MM.1S (cell line): ENCODE data around the gene NTM.

Source experiments
- DNase-seq: peaks from one replicate; pipeline ENCODE4 v3.0.0-alpha.2; 2015
- H2AFZ ChIP-seq: fragments of 300-600 bp; sonication (generic); 2 replicates; pipeline ENCODE4 v1.6.0; 2016; ENCODE audit warnings: antibody characterized with exemption, low read length
- H3F3A ChIP-seq: fragments of 300-600 bp; sonication (generic); 2 replicates; pipeline ENCODE4 v1.6.1; 2016; ENCODE audit warnings: mild to moderate bottlenecking, antibody characterized with exemption, low read length, moderate library complexity, mixed read lengths; ENCODE audit not compliant: insufficient read depth
- H3K27ac ChIP-seq: fragments of 300-600 bp; sonication (generic); 2 replicates; pipeline ENCODE4 v1.5.1; 2016; ENCODE audit warnings: mild to moderate bottlenecking, low read length
- H3K27me3 ChIP-seq: fragments of 300-600 bp; sonication (generic); replicated peaks from 2 replicates; pipeline ENCODE4 v1.6.0; 2016; ENCODE audit warnings: low read length; ENCODE audit not compliant: insufficient read depth
- H3K36me3 ChIP-seq: fragments of 300-600 bp; sonication (generic); replicated peaks from 2 replicates; pipeline ENCODE4 v1.6.1; 2016; ENCODE audit warnings: mild to moderate bottlenecking, low read length, mixed read lengths; ENCODE audit not compliant: insufficient read depth
- H3K4me1 ChIP-seq: fragments of 300-600 bp; sonication (generic); 2 replicates; pipeline ENCODE4 v1.6.1; 2016; ENCODE audit warnings: low read length, mixed read lengths
- H3K4me2 ChIP-seq: fragments of 300-600 bp; sonication (generic); 2 replicates; pipeline ENCODE4 v1.6.0; 2016; ENCODE audit warnings: low read depth, low read length
- H3K4me3 ChIP-seq: fragments of 300-600 bp; sonication (generic); 2 replicates; pipeline ENCODE4 v1.5.1; 2016; ENCODE audit warnings: low read length, mixed read lengths
- H3K79me2 ChIP-seq: fragments of 300-600 bp; sonication (generic); 2 replicates; pipeline ENCODE4 v1.6.1; 2016; ENCODE audit warnings: mixed run types, low read length, mixed read lengths
- H3K9ac ChIP-seq: fragments of 300-600 bp; sonication (generic); 2 replicates; pipeline ENCODE4 v1.6.1; 2016; ENCODE audit warnings: low read length, mixed read lengths
- H3K9me2 ChIP-seq: fragments of 300-600 bp; sonication (generic); replicated peaks from 2 replicates; pipeline ENCODE4 v1.6.1; 2016; ENCODE audit warnings: mild to moderate bottlenecking, low read length, mixed read lengths; ENCODE audit not compliant: insufficient read depth
- H3K9me3 ChIP-seq: fragments of 300-600 bp; sonication (generic); replicated peaks from 2 replicates; pipeline ENCODE4 v1.6.1; 2016; ENCODE audit warnings: mild to moderate bottlenecking, low read length, mixed read lengths; ENCODE audit not compliant: insufficient read depth
- H4K20me1 ChIP-seq: fragments of 300-600 bp; sonication (generic); 2 replicates; pipeline ENCODE4 v1.6.1; 2016; ENCODE audit warnings: mild to moderate bottlenecking, low read length, moderate library complexity, mixed read lengths; ENCODE audit not compliant: insufficient read depth
- CTCF ChIP-seq: fragments of 300-600 bp; sonication (generic); IDR thresholded peaks from 2 replicates; pipeline ENCODE4 v1.5.1; 2016; ENCODE audit warnings: antibody characterized with exemption, low read length, mixed read lengths
- EZH2 ChIP-seq: fragments of 300-600 bp; sonication (generic); optimal IDR thresholded peaks from 2 replicates; pipeline ENCODE3; 2017; ENCODE audit warnings: low read depth, mild to moderate bottlenecking, antibody characterized with exemption, low read length, mixed read lengths
- EZH2phosphoT487 ChIP-seq: fragments of 300-600 bp; sonication (generic); IDR thresholded peaks from 2 replicates; pipeline ENCODE4 v1.6.1; 2018; ENCODE audit warnings: antibody characterized with exemption, low read length

Gene NTM

GRCh38 chr11:132177106-132177505 is 806.7 kb downstream of the NTM start:
- TF ChIP-seq CTCF: no peak
- TF ChIP-seq EZH2: no peak
- TF ChIP-seq EZH2phosphoT487: no peak
- Histone ChIP-seq H2AFZ (no peak overlapping the region), H3K36me3 (no peaks in the 10 kb centered on the region), H3K79me2 (no peaks in the 10 kb centered on the region), H3K4me1 (no peaks in the 10 kb centered on the region), H3K4me2 (no peak overlapping the region), H3K9me2 (no peaks in the 10 kb centered on the region), H3K9ac (no peak overlapping the region), H3K4me3 (no peak overlapping the region), H3K27me3 (no peaks in the 10 kb centered on the region), H3K9me3 (no peaks in the 10 kb centered on the region), H3F3A (no peaks in the 10 kb centered on the region), H4K20me1 (no peaks in the 10 kb centered on the region), H3K27ac (no peak overlapping the region)
- DNase-seq: peak; percentile 51

- Histone ChIP-seq H3F3A (no peaks in the 10 kb centered on the region), H2AFZ (no peak overlapping the region), H3K27me3 (no peaks in the 10 kb centered on the region), H4K20me1 (no peaks in the 10 kb centered on the region), H3K36me3 (no peaks in the 10 kb centered on the region), H3K9me2 (no peaks in the 10 kb centered on the region), H3K9ac (no peak overlapping the region), H3K4me1 (no peaks in the 10 kb centered on the region), H3K4me2 (no peak overlapping the region), H3K9me3 (no peaks in the 10 kb centered on the region), H3K79me2 (no peaks in the 10 kb centered on the region), H3K4me3 (no peak overlapping the region), H3K27ac (no peak overlapping the region)
- no peak for DNase-seq
- TF ChIP-seq EZH2 (no peak), CTCF (no peak), EZH2phosphoT487 (no peak)
Measured at GRCh38 chr11:132184079-132184478, 813.7 kb downstream of the NTM start.

- H2AFZ ChIP-seq: no peak overlapping the region
- H3K9me2 ChIP-seq: no peaks in the 10 kb centered on the region
- no peak overlapping the region for H3K4me2 ChIP-seq
- no peaks in the 10 kb centered on the region for H3K36me3 ChIP-seq
- no peaks in the 10 kb centered on the region for H3K4me1 ChIP-seq
- no peak overlapping the region for H3K9ac ChIP-seq
- no peaks in the 10 kb centered on the region for H3K27me3 ChIP-seq
- H4K20me1 ChIP-seq: no peaks in the 10 kb centered on the region
- H3F3A ChIP-seq: no peaks in the 10 kb centered on the region
- no peak overlapping the region for H3K4me3 ChIP-seq
- no peak overlapping the region for H3K27ac ChIP-seq
- no peak for TF ChIP-seq EZH2phosphoT487
- TF ChIP-seq EZH2: no peak
- TF ChIP-seq CTCF: no peak
- H3K79me2 ChIP-seq: no peaks in the 10 kb centered on the region
- no peak for DNase-seq
- H3K9me3 ChIP-seq: no peaks in the 10 kb centered on the region
Measured at GRCh38 chr11:132185726-132186592, 815.5 kb downstream of the NTM start.
